HG02885 (cell line): Measurements from ENCODE around the gene GFER.
A peak's percentile ranks its signal among the peaks of the same experiment; 100 is the strongest.
"Not testable (repeated sequence)": the region's sequence is repeated elsewhere in the genome, so short reads cannot be mapped to it uniquely, and the experiment has no call there.

Experiments
- ATAC-seq: cut with Tn5 transposase; IDR thresholded peaks from one replicate; pipeline ENCODE4 v1.9.1; 2021; ENCODE audit warnings: mild to moderate bottlenecking; ENCODE audit not compliant: unreplicated experiment, poor library complexity

The GFER gene

DNA sequence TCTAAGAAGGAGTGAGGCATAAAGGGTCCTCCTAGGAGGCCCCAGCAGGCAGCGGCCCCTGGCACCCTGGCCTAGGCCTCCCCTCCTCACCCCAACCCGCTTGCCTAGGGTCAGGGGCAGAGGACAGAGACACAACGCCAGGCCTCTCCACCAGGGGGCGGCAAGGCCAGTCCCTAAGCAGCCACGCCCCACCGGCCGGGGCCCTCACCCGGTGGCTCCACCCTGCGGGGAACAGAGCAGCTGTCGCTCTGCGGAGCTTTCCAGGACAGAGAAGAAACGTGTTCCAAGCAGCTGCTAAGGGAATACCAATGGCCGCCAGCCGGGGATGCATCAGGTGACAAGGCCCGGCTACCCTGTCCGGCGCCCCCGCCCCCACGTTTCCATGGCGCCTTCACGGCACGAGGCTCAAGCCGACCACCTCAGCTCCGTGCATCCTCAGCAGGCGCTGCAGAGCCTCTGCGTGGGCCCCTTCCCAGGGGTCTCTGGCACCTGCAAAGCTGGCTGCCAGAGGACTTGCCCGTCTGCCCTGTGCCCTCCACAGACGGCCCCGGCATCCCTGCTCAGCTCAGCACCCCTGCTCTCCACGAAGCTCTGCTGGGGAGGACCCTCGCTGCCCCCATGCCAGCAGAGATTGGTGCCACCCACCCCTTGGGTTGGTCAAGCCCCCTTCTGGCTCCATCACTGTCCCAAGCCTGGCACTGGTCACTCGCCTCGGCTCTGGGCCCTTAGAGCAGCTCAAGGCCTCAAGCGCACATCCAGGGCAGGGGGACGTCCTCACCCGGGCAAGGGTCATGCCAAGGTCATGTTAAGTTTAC is 20.0 kb downstream of the GFER start:
- peak; percentile 70 for ATAC-seq

- ATAC-seq = no peak
Observed at GRCh38 chr16:2004795-2005517, 21.0 kb downstream of the GFER start.

GRCh38 chr16:2005646-2006045 is 21.7 kb downstream of the GFER start:
- ATAC-seq = no peak

- no peak for ATAC-seq
Observed at GRCh38 chr16:2006317-2006716, 22.3 kb downstream of the GFER start.

GRCh38 chr16:2007081-2007836 is 23.3 kb downstream of the GFER start:
- no peak for ATAC-seq

DNA sequence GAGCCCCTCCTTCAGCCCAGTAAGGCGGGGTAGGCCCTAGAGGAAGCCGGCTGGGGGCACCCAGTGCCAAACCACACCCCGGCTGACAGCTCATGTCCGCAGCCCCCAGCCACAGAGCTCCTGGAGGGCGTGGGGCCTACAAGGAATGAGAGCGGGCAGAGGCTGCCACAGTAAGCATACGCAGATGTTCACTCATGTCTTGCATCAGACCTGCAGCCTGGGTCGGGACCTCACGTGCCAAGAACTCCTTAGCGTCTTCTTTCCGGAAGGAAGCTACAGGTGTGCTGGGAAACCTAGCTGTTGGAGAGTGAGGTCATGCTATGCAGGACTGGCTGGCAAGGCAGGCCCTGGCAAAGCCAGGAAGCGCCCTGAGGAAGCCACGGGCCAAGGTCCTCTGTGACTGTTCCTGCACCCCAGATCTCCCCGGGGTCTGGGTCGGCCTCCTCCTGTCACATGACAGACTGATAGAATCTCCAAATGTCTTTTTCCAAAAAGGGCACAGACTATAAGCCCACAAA is 24.1 kb downstream of the GFER start:
- ATAC-seq = no peak

- ATAC-seq = peak; percentile 3
Observed at GRCh38 chr16:2008631-2009163, 24.7 kb downstream of the GFER start.

DNA sequence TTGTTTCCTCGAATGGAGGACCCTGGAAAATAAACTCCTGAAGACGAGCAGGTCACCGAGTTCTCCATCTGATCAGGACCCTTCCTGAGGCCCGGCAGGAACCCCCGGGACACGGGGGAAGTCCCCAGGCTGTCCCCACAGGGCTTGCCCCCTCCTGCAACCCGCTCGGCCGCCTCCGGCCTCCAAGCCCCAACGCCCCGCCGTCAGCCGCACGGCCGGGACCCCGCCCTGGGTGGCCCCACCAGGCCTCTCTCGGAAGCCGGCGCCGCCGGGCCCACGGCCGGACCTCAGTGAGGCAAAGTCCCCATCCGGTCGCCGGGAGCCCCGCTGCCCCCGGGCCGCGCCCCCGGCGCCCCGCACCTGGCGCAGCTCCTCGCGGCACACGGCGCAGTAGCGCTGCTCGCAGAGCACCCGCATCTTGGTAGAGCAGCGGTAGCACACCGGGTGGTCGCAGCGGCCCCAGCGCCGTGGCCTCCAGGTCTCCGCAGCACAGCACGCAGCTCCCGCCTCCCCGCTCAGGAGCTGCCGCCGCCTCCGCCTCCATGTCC is 25.2 kb downstream of the GFER start:
- peak; percentile 40 for ATAC-seq

DNA sequence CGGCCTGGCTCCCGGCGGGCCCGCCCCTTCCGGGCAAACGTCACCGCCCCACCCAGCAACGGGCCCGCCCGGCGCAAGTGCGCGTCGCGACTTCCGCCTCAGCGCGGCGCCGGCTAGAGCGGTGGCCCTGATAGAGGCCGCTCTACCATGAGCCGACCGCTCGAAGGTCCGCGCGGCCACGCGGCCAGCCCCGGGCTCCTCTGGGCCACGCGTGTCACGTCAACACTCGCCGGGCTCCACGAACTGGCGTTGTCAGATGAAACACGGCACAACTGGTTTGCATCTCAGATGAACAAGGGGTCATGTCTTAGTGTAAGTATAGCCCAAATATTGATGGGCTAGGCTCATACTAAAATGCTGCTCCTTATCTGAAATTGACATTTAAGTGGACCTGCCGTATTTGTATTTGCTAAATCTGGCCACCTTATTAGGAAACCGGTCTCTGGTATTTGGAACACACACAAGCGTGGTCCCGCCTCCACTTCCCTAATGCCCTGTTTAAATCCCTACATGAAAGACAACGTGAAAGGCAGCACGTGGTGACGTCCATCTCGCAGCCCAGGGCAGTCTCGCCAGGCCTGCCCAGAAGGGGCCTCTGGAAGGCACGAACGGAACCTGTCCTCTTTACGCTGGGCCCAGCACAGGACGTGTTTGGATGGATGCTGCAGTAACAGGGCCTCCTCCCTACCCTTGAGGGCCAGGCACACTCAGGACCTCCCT is 26.0 kb downstream of the GFER start, which contains the start of gene ZNF598:
TSS of gene ZNF598 (minus strand) at position 31 of the 720 bp plus-strand sequence.
- ATAC-seq = peak; percentile 91

GRCh38 chr16:2011726-2012125 is 27.7 kb downstream of the GFER start:
- ATAC-seq = not testable (repeated sequence)

DNA sequence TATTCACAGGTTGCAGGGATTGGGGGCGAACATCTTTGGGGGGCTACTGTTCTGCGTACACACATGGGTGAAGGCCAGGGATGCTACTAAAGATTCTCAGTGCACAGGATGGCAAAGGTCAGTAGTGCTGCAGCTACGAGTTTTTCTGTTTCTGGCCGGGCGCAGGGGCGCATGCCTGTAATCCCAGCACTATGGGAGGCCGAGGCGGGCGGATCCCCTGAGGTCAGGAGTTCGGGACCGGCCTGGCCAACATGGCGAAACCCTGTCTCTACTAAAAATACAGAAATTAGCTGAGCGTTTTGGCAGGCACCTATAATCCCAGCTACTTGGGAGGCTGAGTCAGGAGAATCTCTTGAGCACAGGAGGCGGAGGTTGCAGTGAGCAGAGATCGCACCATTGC is 29.5 kb downstream of the GFER start:
- ATAC-seq = no peak

GRCh38 chr16:2015117-2015946 is 31.3 kb downstream of the GFER start:
- no peak for ATAC-seq

DNA sequence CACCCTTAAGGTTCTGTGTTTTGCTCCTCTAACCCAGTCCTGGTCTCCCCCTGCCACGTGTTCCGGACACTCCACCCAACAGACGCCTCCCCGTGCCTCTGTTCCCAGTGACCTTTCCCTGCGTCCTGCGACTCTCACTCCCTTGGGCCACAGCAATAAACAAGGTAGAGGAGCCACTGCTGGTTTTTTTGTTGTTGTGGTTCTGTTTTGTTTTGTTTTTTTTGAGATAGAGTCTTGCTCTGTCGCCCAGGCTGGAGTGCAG is 31.9 kb downstream of the GFER start:
- ATAC-seq = no peak

DNA sequence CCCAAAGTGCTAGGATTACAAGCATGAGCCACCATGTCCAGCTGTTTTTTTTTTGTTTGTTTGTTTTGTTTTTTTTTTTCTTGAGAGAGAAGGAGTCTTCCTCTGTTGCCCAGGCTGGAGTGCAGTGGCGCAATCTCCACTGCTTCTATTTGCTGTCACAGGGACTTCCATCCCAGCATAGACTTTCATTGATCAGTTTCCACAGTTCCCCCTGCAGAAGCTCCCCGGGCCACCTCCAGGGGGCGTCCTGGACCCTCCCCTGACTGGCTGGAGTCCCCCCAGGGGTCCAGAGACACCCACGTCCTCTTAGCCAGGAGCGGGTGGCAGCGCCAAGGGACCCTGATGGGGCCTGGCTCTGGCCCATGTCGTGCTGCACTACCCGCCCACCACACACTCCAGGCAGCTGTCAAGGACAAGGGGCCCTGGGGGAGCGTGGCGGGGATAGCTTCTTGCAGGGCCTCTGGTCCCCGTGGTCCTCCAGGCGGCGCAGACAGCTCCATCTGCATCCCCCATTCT is 32.5 kb downstream of the GFER start:
- ATAC-seq = no peak

GRCh38 chr16:2019518-2019920 is 35.5 kb downstream of the GFER start, which contains the start of gene NPW:
TSS of gene NPW (plus strand) at chr16:2019785.
- no peak for ATAC-seq

- no peak for ATAC-seq
Observed at GRCh38 chr16:2019921-2020831, 36.2 kb downstream of the GFER start.

DNA sequence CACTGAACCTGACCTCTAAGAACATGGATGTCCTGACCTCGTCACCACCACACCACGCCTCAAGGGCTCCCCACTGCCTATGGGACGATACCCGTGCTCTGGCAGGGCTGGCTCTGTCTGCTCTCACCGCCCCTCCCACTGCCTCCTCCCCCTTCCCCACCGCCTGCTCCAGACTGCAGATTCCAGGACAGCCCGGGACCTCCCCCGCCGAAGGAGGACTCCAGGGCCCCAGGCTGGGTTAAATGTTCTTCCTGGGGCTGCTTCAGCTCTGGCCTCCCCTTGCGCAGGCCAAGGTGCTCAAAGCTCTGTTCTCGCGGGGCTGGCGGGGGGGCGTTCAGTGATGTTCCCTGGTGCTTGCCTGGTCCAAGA is 38.7 kb downstream of the GFER start:
- ATAC-seq = no peak
